Coronary artery (tissue), 2 donors: ENCODE results near the gene MYCN.
"Not testable (repeated sequence)": the region's sequence is repeated elsewhere in the genome, so short reads cannot be mapped to it uniquely, and the experiment has no call there.

Source experiments
- DNase-seq: peaks from one replicate; pipeline ENCODE4 v3.0.0-alpha.2; 2017; ENCODE audit warnings: low spot score
- H3K27ac ChIP-seq, 2 donors: fragments of 200-600 bp; sonication (generic); one replicate each; pipeline ENCODE4 v1.5.1; 2016 to 2019
- H3K4me3 ChIP-seq: fragments of 200-600 bp; sonication (generic); 2 replicates; pipeline ENCODE4 v1.5.1; 2016; ENCODE audit warnings: mild to moderate bottlenecking, moderate library complexity
- CTCF ChIP-seq: fragments of 200-600 bp; sonication (generic); IDR thresholded peaks from one replicate; pipeline ENCODE4 v1.5.1; 2019; ENCODE audit warnings: antibody characterized with exemption

The MYCN gene

GRCh38 chr2:15914596-15915385, 25.6 kb upstream of the MYCN start:
- no peak for DNase-seq
- no peak for TF ChIP-seq CTCF
- no peak overlapping the region for H3K4me3 ChIP-seq
- H3K27ac ChIP-seq, result no peak overlapping the region

DNA sequence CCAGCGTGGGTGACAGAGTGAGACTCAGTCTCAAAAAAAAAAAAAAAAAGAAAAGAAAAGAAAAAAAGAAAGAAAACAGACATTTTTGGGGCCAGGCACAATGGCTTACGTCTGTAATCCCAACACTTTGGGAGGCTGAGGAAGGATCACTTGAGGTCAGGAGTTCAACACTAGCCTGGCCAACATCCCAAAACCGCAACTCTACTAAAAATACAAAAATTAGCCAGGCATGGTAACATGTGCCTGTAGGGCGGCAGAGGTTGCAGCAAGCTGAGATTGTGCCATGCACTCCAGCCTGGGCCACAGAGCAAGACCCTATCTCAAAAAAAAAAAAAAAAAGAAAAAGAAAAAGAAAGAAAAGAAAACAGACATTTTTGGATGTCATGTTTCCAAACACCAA, 24.8 kb upstream of the MYCN start:
- H3K27ac ChIP-seq, DNase-seq, H3K4me3 ChIP-seq: not testable (repeated sequence)

DNA sequence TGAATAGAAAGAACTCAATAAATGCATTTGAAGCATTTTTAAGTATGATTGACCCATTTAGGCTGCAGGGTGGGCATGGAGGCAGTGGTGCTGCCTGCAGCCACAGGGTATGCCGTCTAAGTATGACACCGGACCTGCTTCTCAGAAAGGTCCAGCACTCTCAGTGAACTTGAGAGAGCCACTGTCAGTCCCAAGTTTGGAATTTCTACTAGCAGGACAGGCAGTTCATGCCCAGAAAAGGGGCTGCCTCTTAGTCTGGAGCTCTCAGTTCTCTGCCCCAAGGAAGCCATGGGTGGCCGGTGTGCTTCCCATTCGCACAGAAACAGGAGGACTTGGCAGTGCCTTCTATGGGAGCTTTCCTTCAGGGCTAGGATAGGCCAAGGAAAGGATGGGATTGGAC, 24.0 kb upstream of the MYCN start:
- TF ChIP-seq CTCF, result no peak
- no peak overlapping the region for H3K4me3 ChIP-seq
- no peak for DNase-seq
- no peak overlapping the region for H3K27ac ChIP-seq

DNA sequence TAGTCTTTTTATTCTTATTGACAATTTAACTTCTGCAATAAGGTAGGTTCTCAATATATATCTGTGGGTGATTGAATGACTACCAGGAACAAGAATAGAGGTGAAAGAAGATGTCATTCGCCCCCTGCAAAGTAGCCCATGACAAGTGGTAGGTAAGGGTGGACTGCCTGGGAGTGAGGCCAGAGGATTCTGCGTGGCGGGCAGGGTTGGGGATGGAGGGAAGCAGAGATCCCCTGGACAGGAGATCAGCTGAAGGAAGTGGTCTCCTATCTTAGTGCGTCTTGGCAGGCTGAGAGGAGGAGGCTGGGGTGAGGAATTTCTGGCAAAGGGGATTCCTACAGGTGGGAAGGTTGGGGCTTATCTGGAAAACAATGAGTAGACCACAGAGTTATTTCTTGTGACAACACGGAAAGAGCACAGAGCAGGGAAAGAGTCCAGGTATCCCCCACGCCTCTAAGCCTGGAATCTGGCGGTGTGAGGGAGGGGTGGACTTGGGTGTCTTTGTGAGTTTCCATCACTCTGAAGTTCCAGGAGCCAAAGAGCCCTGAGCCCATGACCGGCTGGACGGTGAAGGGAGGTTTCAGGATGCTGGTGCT, 21.5 kb upstream of the MYCN start:
- no peak for DNase-seq
- H3K4me3 ChIP-seq, result no peak overlapping the region
- H3K27ac ChIP-seq, result no peak overlapping the region
- no peak for TF ChIP-seq CTCF

DNA sequence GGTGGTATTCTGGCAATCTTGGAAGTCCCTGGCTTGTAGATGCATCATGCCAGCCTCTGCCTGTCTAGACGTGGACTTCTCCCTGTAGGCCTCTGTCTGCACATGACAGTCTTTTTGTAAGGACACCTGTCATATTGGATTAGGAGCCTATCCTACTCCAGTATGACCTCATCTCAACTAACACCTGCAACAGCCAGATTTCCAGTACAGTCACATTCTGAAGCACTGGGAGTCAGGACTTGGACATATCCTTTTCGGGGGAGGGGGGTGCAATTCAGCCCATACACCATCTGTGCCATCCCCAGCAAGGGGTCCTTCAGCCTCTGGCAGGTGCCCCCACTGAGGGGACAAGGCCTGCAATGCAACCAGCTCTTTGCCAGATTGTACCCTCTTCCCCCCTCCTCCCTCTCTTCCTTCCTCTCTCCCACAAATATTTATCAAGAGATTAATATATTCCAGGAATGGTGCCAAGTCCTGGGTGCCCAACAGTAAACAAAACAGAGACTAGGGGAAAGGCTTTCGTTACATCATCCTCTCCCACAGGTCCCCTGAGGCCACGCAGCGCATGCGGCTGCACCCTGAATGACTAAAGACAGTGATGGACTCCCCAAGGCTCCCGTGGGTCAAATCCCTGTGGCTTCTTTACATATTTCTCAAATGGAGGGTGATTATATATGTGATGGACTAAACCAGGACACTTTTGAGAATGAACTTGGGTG, 20.5 kb upstream of the MYCN start:
- DNase-seq, result no peak
- Histone ChIP-seq H3K27ac (no peak overlapping the region), H3K4me3 (no peak overlapping the region)
- no peak for TF ChIP-seq CTCF

GRCh38 chr2:15920696-15921095, 19.7 kb upstream of the MYCN start:
- Histone ChIP-seq H3K4me3 (no peak overlapping the region), H3K27ac (no peak overlapping the region)
- no peak for DNase-seq
- no peak for TF ChIP-seq CTCF

GRCh38 chr2:15923597-15923996, 16.8 kb upstream of the MYCN start:
- TF ChIP-seq CTCF, result no peak
- Histone ChIP-seq H3K4me3 (no peak overlapping the region), H3K27ac (no peak overlapping the region)
- DNase-seq, result no peak
